T1000 (cell line): ENCODE data around the gene ABCB9.
"Not testable (repeated sequence)": the region's sequence is repeated elsewhere in the genome, so short reads cannot be mapped to it uniquely, and the experiment has no call there.

Source experiments
- DNase-seq: peaks from one replicate; lab custom pipeline; 2025; ENCODE audit warnings: mixed read lengths; lab: John Stamatoyannopoulos, UW

The ABCB9 gene

DNA sequence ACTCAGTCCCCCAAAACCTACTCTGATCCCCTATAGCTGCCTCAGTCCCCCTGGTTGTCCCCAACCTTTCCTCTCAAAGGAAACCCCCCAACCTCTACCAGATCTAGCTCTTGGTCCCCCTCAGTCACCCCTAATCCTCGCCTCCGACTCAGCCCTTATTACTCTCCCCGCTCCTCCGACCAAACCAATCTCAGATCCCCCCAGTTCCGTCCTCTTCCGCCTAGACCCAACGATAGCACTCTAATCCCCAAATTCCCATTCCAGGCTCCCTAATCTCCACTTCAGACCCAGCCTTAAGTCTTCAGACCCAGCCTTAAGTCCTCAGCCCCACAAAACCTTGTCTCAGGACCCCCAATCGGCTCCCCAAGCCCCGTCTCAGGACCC, 71.0 kb downstream of the ABCB9 start:
- DNase-seq = no peak

DNA sequence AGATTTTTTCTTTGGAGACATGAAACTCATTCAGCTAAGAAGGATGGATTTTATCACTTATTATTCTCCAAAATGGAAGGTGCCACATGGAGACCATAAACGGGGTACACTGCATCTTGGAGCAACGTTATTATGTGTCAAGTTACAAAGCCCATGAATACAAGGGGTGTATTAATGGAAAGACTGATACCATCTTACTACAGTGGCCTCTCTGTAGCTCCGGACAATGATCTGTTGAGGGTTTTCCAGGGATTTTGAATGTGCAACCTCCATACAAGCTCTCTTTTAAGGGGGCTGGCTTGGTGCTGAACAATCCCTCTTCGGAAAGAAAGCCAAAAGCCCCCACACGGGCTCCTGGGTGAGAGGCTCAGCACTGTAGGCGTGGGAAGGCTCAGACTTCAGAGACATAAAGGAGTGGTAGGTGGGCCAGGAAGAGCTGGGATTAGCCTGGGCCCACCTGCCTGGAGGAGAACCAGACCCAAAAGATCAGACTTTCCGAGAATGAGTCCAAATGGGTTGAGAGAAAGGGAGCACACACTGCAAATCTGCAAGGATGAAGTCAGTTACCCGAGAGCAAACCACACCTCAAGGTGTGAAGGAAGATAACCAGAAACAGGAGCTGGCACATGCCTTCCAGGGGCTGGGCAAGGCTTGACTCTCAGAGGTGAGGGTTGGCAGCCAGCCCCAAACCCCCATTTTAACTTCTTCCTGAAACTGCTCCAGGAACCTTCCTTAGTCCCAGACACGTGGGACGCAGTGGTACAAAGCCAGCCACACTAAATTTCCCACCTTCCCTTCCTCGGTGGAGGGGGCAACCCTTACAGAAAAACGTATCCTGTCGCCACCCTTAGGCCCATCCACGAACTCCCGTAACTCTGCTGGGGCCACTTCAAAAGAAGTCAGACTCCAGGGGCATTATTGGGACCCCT, 71.8 kb downstream of the ABCB9 start:
- DNase-seq = peak; percentile 88

DNA sequence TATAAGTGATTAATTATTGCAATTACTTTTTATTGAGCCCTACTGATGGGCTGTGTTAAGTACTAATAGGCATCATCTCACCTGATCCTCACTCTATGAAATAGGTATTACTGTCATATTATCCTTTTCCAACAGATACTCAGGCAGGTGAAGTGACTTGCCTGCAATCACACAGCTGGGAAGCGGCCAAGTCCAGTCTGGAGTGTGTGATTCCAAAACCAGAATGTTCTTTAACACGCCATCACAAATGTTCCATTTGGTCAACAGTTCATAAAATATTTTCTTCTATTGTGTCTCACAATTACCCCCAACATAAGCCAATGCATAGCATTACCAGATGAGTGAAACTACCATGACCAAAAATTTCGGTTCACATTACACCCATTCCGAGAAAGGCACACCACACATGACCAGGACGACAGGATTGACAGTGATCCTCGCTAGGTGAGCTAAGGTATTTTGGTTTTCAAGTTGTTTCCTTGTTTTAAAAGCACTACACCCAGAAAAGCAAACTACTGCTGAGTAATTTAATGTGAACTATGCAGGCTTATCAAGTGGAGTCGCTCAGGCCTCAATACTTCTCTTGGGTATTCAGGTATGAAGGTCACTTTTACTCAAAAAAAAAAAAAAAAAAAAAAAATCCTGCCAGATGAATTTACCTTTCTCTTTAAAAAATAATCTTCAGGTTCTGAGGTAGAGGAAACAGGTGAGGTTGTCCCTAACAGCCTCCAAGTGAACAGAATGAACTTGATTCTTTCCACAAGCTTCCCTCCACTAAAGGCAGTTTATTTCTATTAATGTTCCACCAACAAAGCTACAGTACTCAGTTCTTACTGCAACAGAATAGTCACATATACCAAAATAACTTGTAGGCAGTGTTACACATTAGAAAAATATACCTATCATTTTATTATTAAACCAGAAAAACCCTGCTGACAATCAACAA, 72.8 kb downstream of the ABCB9 start:
- no peak for DNase-seq

DNA sequence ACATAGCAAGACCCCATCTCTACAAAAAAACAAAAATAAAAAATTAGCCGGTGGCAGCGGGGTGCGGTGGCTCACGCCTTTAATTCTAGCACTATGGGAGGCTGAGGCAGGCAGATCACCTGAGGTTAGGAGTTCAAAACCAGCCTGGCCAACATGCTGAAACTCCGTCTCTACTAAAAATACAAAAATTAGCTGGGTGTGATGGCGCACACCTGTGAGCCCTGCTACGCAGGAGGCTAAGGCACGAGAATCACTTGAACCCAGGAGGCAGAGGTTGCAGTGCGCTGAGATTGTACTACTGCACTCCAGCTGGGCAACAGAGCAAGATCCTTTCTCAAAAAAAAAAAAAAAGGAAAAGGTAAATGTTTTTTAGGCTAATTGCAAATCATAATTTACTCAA, 73.5 kb downstream of the ABCB9 start:
- DNase-seq = not testable (repeated sequence)

DNA sequence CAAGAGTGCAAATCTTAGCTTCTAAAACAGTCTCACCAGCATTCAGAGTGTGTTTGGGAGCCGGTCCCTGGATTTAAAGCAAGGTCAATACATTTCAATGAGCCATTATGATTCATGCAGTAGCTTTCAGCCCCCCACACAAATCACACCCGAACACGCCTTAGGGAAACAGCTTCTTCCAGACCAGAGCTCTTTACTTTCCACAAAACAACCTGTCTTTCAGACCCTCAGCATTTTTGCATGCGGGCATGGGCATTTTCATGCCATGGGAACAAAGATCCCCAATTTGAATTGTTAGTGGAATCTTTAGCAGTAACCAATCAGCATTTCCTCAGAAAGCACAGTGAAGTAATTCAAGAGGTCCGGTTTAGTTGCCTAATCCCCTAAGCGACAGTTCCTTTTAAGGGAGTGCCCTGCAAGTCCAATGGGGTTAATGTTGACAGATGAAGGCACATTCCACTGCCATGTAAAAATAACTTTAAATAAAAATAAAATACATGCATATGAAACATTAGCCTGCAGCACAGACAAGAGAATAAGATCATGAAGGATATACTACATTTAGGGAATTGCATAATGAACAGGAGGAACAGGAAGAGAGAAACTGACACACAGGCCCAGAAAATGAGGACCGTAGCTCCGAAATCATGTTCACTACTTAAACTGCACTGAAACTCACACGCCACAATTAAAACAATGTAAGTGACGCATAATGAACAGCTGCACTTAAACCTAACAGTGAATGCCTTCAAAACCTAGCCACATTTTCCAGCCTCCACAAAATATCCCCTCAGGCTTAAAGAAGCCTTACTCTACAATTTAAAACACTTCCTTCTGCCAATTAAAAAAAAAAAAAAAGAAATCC, 74.4 kb downstream of the ABCB9 start:
- peak; percentile 95 for DNase-seq

DNA sequence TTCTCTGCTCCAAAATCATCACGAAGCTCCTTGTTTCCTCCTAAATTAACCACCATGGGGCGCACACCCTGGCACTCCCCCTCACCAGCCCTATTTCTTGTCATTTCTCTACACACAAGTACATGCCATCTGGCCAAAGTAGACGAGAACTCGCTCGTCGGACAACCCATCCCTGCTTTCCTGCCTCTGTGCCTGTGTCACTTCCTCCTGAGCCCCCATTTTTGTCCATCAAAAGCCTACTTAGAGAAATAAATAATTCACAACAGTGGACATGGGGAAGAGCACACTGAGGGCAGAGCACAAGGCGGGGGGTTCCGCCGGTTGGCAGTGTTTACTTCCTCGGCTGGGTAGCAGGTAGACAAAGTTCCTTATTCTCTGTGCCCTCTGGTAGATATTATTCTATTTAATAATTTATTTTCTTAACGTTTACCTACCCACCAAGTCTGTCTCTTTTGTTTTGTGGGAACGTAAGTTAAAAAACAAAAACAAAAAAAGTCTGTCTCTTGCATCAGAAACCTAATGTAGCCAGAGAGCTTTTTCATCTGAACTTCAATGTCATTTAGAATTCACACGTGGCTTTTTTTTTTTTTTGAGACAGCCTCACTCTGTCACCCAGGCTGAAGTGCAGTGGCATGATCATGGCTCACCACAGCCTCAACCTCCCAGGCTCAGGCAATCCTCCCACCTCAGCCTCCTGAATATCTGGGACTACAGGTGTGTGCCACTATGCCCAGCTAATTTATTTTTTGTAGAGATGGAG, 76.3 kb downstream of the ABCB9 start:
- DNase-seq = no peak

DNA sequence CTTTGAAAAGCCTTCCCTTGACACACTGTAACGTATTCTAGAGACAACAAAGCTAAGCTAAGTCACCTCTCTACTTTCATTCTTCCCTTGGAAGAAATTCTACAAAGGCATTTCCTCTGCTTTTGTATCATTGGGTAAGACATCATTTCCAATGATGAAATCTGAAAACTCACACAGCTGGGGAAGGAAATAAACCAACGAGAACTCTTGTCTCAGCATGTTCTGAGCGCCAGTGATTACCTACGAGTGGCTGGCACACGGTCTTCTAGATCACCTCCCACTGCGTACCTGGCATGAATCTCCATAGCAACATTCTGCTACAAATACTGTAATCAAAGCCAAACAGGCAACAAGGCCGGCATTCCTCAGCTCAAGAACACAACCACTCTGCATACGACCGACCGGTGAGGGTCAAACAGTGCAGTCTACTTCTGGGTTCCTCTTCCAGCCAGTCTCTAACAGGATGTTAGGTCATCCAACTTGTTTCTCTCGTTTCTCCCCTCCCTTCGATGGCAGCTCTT, 78.0 kb downstream of the ABCB9 start:
- no peak for DNase-seq

DNA sequence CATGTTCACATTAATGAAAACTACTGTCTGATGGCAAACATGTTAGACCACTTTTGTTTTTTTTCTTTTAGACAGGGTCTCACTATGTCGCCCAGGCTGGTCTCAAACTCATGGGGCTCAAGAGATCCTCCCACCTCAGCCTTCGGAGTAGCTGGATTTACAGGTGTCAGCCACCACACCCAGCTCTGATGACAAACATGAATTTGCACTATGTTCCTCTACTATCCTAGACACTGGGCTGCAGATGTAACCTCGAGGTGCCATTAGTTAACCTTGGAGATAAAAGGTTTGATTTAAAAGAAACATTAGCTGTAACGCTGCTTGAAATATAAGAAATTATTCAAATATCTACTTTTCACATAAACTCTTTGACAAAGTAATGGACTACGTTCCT, 78.4 kb downstream of the ABCB9 start:
- no peak for DNase-seq

DNA sequence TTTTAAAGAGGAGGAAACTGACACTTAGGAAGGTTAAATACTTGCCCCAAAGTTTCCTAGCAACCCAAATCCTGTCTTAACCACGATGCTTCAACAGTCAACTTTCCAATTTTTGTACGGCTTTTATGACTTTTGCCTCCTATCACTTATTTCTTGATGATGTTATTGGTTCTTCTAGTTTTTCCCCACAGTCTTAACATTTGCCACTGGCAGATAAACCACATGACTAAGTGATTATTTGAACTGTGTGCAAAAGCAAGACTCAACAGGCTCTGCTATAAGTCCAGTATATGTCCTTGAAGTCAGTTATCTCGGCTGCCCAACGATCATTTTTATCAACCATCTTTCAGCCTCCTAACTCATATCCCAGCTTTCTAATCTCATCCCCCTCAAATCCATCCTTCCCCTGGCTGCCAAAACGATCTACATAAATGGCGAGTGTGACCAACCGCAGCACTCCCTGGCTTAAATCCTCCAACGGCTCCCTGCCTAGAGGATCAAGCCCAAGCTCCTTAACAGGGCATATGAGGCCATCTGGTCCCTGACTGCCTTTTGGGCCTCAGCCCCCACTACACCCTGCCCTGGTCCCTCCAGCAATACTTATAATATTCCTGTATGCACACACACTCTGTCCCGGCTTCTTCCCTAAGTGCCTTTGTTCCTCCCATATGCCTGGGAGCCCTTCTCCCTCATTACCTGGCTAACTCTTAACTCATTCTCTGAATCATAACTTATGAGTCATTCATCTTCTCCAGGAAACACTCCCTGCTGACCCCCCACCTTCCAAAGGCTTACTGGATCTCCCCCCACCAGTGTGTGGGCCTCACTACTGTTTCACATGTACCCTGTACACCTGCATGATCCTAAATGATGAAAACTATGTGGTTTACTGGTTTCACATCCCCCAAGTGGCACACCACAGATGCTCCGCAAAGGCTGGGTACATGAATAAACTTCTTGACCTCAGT, 79.1 kb downstream of the ABCB9 start:
- DNase-seq = peak; percentile 98

DNA sequence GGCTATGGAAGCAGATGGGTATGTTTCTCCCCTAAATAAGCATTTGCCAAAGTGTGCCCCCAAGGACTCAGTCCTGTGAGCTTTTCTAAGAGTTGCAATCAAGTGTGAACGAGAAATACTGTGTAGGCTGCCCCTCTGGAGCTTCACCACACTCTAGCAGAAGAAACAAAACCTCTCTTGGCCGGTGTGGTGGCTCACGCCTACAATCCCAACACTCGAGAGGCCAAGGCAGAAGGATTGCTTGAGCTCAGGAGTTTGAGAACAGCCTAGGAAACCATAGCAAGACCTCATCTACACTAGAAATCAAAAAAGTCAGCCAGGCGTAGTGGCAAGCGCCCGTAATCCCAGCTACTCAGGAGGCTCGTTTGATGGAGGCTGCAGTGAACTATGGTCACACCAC, 80.1 kb downstream of the ABCB9 start:
- no peak for DNase-seq

DNA sequence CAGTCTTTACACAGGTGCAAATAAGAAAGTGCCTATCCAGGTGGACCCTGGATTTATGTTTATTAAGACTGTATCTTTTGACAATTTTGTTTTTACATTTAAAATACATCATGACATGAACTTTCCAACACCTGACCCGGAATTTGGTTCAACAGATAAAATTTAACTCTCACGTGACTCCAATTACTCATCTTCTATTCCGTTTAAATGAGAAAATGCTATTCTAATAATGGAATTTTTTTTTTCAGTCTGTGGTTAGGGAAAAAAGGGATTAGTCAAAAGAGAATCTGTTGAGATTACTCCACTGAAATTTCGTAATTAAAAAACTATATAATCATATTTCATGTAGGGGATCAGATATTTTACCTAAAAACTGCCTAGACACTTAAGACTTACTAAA, 81.4 kb downstream of the ABCB9 start:
- no peak for DNase-seq

DNA sequence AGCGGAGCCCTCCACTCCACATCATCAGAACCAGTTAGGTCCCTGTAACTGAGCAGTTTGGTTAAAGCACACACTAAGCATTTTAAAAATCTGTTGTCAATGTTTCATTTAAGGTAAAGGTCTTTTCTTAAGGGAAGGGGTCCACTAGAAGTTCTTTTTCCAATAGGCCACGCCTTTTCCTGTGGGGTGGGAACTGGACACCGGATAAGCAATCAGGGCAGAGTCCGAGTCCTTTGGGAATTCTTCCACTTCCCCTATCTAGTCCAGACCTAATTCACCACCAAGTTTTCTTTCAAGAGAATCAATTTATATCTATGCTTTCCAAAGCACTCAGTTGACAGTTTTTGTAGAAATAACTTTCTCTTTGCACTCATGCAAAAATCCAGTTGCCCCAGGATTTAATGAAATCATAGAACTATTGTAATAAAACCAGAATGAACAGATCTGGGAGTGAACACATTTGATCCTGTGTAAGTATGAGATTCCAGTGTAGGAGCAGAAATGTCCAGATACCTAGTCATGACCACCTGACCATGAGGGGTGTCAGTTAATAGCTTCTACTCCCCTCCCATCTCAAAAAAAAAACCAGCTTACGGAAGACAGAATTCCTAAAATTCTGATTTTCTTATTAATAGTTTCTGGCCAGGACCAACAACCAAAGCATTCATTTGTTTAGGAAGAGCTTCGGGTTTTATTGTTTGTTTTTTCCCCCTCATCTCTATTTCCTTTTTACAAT, 82.0 kb downstream of the ABCB9 start:
- no peak for DNase-seq

DNA sequence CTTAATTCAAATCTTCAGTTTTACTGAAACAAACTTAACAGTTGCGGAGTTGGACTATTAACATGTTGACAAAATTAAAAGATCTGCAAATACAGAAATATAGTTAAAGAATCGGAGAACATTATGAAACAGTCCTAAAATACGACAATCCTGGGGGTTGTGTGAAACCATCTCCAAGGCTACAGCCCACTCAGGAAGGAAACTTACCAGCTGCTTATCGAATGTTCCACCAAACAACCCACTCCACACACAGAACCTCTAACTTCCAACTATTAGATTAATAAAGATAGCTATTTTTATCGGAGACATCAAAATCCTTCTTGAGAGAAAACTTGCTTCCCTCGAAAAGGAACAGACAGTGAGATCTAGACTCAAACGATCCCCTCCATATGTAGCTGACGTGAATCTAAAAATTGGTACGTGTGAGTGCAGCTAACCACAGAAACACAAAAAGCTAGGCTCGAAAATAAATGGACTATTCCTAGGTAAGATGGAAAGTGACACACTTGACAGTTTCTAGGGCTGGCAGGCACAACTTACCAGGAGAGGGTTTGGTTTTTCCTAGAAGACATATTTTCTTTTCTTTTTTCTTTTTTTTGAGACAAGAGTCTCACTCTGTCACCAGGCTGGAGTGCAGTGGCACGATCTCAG, 83.2 kb downstream of the ABCB9 start:
- no peak for DNase-seq

DNA sequence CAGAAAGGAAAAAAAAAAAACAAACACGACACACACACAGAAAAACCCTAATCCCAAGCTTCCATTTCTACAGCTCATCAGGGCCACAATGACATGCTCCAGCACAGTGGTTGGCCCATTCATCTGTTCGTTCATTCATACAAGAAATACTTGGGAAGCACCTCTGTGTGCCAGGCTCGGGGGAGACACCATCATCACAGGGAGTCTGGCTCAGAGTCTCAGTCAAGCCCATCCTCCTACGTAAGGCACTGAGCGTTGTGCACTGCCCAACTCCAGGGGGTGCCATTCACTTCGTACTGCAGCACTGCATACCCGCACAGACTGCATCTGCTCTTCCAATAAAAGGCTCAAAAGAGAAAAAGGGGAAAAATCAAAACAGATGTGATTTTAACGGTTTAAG, 85.6 kb downstream of the ABCB9 start:
- no peak for DNase-seq

DNA sequence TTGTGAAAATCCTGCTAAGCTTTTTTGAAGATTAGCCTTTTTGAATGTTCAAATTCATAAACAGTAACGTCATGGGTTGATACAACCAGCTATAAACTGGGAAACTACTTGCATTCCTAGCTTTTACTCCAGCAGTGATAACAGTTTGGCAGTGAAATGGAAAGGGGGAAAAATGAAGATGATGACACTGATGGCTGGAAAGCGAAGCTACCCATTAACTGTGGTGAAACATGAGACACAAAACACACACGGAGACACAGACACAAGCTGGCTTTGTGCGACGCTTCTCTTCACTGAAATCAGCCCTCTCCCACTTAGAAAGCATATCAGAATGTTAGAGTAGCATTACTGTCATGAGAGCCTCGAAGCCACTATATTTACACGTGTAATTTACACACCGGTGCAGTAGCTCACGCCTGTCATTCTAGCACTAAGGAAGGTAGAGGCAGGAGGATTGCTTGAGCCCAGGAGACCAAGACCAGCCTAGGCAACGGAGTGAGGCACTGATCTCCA, 86.1 kb downstream of the ABCB9 start:
- no peak for DNase-seq
